AG04450 (cell line): ENCODE results near the gene ZPR1. TPM values are rescaled to one million over a fixed set of nuclear protein-coding genes. Genes with fewer than 3 reads are reported as not detected.

Experiments used
- CTCF ChIA-PET: fragments of 300-600, 350-600 bp; formaldehyde crosslinking; extraction: SDS; loops from one replicate; lab custom pipeline; 2022; ENCODE audit warnings: antibody characterized with exemption, inconsistent platforms; lab: Charles Lee
- POLR2A ChIA-PET: fragments of 350-600 bp; formaldehyde crosslinking; extraction: SDS; loops from one replicate; lab custom pipeline; 2021; ENCODE audit warnings: antibody characterized with exemption, inconsistent platforms; lab: Yijun Ruan, JAX
- DNase-seq: peaks from one replicate; pipeline ENCODE4 v3.0.0-alpha.2; 2011; ENCODE audit warnings: low read depth, low spot score
- H3K27ac ChIP-seq: one replicate; pipeline ENCODE4 v1.5.1; 2012; ENCODE audit warnings: low read depth, low read length, control low read depth
- H3K27me3 ChIP-seq: one replicate; pipeline ENCODE4 v1.6.0; 2012; ENCODE audit warnings: low read length; ENCODE audit not compliant: control insufficient read depth, insufficient read depth
- H3K4me3 ChIP-seq: 2 replicates; pipeline ENCODE4 v1.5.1; 2011; ENCODE audit warnings: mild to moderate bottlenecking, low read depth, low read length, control low read depth
- H3K9me3 ChIP-seq: 2 replicates; pipeline ENCODE4 v1.5.1; 2012; ENCODE audit warnings: low read length; ENCODE audit not compliant: control insufficient read depth, insufficient read depth
- polyA plus RNA-seq: library from polyadenylated mRNA; depleted of rRNA; stranded (reverse); fragments of >200 nt; gene quantifications from 2 replicates; pipeline ENCODE4 v1.2.3, GENCODE V29; 2011
- TF ChIP-seq, protein P1 (sequence below): IDR thresholded peaks from 2 replicates; pipeline ENCODE4 v1.5.1; 2011; ENCODE audit warnings: low read depth, low read length, control low read depth, inconsistent platforms

ZPR1 gene
- polyA plus RNA-seq, 1 experiment = 57.1 TPM

DNA sequence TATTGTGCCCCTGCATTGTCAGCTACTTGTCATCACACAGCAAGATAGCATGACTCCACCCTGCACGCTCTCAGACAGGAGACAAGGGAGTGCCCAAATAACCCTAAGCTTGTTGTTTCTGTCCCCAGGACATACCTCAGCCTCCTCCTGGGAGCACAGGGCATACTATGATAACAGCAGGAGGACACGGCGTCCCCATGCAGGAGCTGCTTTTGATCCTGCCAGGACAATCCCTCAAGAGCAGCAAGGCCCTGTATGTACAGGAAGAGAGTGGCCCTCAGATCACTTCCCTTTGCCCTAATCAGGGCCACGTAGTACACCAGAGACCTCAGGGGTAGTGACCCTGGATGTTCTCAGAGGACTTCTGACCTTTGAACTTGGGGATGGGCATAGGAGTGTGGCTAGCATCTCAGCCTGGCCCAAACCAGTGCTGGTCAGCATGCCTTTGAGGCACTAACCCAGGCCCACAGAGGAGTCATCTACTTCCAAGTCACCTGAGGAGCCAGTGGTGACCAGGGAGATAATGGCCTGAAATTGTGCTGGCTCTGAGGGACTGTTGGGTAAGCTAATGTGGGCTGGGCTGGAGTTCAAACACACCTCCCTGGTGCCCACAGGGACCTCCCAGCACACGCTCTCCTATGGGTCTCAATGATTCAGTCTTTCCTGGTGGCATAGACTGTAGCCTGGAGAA, 26.1 kb upstream of the ZPR1 start:
- POLR2A ChIA-PET = interaction anchor here (0.6 kb wide), 1 partner anchor 11 kb away, joined by 5 read pairs; no protein-coding TSS in a partner anchor
- CTCF ChIA-PET = interaction anchor here (1.7 to 2.6 kb wide), 2 partner anchors 22 to 23 kb away, joined by 6 to 12 read pairs; partner anchors contain the start of gene APOA5
- DNase-seq = no peak
- Histone ChIP-seq H3K27me3 (peaks cover 7% of the 10 kb centered on the region), H3K9me3 (no peaks in the 10 kb centered on the region), H3K27ac (no peak overlapping the region), H3K4me3 (no peak overlapping the region)
- TF ChIP-seq, protein P1, sequence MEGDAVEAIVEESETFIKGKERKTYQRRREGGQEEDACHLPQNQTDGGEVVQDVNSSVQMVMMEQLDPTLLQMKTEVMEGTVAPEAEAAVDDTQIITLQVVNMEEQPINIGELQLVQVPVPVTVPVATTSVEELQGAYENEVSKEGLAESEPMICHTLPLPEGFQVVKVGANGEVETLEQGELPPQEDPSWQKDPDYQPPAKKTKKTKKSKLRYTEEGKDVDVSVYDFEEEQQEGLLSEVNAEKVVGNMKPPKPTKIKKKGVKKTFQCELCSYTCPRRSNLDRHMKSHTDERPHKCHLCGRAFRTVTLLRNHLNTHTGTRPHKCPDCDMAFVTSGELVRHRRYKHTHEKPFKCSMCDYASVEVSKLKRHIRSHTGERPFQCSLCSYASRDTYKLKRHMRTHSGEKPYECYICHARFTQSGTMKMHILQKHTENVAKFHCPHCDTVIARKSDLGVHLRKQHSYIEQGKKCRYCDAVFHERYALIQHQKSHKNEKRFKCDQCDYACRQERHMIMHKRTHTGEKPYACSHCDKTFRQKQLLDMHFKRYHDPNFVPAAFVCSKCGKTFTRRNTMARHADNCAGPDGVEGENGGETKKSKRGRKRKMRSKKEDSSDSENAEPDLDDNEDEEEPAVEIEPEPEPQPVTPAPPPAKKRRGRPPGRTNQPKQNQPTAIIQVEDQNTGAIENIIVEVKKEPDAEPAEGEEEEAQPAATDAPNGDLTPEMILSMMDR = no peak

GRCh38 chr11:116813170-116813569, 25.3 kb upstream of the ZPR1 start:
- TF ChIP-seq, protein P1 = no peak
- no peak overlapping the region for H3K27ac ChIP-seq
- H3K9me3 ChIP-seq = no peaks in the 10 kb centered on the region
- no peak overlapping the region for H3K4me3 ChIP-seq
- peaks cover 7% of the 10 kb centered on the region for H3K27me3 ChIP-seq
- CTCF ChIA-PET = interaction anchor here (1.7 kb wide), 1 partner anchor 23 kb away, joined by 6 read pairs; no protein-coding TSS in a partner anchor
- POLR2A ChIA-PET = no interaction called here
- no peak for DNase-seq

DNA sequence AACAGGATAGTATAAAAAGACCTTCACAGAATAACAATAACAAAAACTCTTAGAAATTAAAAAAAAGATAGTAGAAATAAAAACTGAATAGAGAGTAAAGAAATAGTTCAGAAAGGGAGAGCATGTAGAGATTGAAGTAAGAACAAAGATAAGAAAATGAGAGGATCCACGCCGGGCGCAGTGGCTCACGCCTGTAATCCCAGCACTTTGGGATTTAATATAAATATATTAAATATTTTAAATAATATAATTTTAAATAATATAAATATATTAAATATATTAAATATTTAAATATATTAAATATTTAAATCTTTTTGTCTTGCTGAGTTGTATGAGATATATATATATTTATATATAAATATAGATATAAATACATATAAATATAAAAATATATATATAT, 24.3 kb upstream of the ZPR1 start:
- no peak for DNase-seq
- Histone ChIP-seq H3K9me3 (no peaks in the 10 kb centered on the region), H3K27me3 (peaks cover 7% of the 10 kb centered on the region), H3K4me3 (no peak overlapping the region), H3K27ac (no peak overlapping the region)
- POLR2A ChIA-PET = no interaction called here
- CTCF ChIA-PET = interaction anchor here (1.5 to 1.7 kb wide), 2 partner anchors 20 to 24 kb away, joined by 6 read pairs; partner anchors contain the start of gene APOA5
- TF ChIP-seq, protein P1 = no peak

- no peak overlapping the region for H3K4me3 ChIP-seq
- POLR2A ChIA-PET = no interaction called here
- no peak for DNase-seq
- H3K27me3 ChIP-seq = peaks cover 10% of the 10 kb centered on the region
- TF ChIP-seq, protein P1 = no peak
- CTCF ChIA-PET = interaction anchor here (1.5 to 2.6 kb wide), 2 partner anchors 19 to 25 kb away, joined by 6 to 7 read pairs; partner anchors contain the start of gene APOA5
- H3K27ac ChIP-seq = no peak overlapping the region
- no peaks in the 10 kb centered on the region for H3K9me3 ChIP-seq
Measured at GRCh38 chr11:116811194-116811593, 23.4 kb upstream of the ZPR1 start.
